GM18517 (cell line): ENCODE results near the gene BRINP1.

Experiments
- ATAC-seq: cut with Tn5 transposase; IDR thresholded peaks from one replicate; pipeline ENCODE4 v1.9.1; 2021; ENCODE audit warnings: mild to moderate bottlenecking, moderate library complexity; ENCODE audit not compliant: unreplicated experiment

BRINP1 gene, protein sequence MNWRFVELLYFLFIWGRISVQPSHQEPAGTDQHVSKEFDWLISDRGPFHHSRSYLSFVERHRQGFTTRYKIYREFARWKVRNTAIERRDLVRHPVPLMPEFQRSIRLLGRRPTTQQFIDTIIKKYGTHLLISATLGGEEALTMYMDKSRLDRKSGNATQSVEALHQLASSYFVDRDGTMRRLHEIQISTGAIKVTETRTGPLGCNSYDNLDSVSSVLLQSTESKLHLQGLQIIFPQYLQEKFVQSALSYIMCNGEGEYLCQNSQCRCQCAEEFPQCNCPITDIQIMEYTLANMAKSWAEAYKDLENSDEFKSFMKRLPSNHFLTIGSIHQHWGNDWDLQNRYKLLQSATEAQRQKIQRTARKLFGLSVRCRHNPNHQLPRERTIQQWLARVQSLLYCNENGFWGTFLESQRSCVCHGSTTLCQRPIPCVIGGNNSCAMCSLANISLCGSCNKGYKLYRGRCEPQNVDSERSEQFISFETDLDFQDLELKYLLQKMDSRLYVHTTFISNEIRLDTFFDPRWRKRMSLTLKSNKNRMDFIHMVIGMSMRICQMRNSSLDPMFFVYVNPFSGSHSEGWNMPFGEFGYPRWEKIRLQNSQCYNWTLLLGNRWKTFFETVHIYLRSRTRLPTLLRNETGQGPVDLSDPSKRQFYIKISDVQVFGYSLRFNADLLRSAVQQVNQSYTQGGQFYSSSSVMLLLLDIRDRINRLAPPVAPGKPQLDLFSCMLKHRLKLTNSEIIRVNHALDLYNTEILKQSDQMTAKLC

DNA sequence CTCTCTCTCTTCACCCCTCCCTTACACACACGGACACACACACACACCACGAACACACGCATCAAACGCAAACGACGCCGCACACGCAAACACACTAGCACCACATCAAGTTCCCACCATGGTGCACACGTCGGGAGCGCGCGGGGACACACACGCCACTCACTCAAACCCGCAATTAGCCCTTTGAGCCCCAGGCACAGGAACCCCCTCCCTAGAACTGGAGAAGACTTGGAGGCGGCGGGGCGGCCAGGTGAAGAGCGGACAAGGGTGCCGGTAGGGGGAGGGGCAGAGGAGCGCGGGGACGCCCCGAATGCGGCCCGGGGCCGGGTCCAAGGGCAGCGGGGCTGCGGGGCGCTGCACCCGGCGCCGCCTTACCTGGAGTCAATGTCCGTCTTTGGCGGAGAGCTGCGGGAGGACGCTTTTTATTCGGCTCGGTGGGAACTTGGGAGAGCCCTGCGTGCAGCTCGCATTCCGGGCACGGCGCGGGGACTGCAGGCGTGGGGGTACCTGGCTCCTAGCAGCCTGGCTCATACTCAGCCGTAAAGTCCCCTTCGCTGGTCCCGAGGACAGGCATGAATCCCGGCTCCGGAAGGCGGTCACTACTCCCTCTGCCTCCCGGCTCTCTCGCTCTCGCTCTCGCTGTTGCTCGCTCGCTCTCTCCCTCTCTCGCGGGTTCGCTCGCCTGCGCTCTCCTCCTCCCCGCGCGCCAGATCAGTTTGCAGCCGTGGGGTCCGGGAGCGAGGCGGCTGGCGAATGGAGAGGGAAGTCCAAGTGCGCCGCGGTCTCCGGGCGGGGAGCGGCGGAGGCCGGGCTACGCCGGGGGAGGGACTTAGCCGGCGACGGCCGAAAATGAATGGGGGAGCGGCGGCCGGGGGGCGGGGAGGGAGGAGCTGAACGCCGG is at the start of gene BRINP1:
BRINP1 (minus strand) TSS at position 755 of the 901 bp plus-strand sequence. CDS start 56,080 bp downstream, outside the sequence.
- no peak for ATAC-seq

DNA sequence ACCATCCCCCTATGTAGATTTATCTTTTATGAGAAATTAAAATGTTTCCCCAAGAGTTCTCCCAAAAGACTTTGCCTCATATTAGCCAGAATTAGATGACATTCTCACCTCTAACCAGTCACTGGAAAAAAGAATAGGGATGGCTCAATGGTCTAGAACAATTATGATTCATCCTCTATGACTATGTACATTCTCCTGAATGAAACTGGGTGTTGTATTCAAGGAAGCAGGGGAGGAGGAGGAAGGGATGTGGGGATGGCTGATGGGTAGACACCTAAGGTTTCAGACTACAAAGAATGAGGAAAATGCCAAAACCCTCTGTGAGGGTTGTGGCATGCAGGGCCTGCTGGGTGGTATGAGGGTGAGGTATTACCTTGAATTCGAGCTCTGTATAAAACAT is 49.5 kb upstream of the BRINP1 start:
- no peak for ATAC-seq

DNA sequence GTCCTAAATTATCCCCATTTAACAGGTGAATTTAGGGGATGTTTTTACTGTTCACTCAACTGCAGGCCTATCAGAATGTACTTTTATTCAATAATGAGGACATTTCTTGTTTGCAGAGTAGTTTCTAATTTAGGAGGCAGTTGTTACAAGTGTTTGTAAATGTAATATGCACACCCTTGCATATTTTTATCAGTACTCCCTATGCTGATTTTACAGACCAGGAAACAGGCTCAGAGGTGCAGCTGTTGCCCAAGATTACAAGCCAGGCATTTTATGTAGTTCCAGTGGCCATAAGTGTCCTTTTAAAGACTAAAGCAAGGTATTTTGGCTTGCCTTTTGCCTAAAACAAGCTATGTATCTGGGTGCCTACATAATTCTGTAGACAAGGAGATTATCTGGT is 47.6 kb upstream of the BRINP1 start:
- no peak for ATAC-seq

DNA sequence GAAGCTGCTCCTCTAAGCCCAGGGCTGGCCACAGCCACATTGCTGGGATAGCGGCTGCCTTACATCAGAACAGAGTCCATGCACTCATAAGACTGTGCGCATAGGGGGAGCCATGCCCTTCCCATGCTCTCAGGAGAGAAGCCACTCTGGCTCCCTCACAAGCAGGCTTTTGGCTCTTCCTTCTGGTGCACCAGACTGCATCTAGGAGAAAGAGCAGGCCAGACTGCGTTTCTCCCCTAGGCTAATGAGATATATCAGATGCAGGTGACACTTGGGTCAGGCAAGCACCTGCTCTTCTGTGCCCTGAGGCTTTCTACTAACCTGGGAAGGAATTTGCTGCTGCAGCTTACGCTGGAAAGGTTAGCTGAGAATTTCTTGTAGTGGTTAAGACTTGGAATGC is 43.2 kb upstream of the BRINP1 start:
- no peak for ATAC-seq

DNA sequence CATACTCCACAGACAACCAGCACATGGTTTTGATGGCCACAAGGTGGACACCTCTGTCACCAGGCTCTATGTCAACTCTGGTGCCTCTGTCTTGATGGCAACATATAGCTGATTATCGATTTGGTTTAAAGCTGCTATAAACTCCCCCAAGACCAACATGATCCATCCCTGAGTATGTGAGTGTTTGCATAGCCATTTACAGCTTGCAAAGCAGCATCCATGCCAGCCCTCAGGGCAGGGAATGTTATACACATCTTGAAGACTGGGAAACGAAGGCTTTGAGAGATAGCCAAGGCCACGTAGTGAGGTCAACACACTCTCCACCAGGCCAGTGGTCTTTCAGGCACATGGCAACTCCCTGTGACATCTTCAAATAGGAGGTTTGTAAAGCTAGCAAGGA is 40.3 kb upstream of the BRINP1 start:
- ATAC-seq: no peak

DNA sequence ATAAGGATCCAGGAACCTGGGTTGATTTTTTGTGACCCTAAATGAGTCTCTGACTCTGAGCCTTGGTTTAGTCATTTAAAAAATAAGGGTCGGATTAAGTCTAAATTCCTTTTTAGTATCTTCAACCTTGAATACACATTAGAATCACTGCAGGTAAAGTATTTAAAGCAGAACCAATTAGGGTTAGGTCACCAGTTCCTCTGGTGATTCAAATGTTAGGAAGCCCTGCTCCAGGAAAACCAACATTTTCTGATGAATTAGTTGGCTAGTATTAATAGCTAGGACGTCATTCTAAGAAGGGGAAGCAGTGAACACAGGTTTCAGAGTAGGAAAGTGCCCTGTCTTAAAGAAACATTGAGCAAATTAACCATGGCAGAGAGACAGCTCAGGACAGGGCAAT is 31.4 kb upstream of the BRINP1 start:
- ATAC-seq: no peak

DNA sequence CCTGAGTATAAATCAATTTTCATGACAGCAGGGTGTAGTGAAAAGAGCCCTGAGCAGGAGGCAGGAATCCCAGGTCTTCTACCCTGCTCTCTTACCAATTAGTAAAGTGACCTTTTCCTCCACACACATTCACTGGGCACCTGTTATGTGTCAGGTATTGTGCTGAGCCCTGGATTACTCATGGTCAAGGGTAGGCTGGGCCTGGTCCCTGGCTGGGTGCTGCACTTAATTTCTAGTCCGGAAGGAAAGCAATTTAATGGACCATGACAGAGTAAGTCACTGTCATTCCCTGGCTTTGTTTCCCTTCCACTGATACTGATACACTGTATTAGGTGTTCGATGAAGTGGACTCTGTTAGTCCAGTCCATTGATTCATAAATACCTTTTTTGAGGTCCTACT is 29.1 kb upstream of the BRINP1 start:
- ATAC-seq: no peak

DNA sequence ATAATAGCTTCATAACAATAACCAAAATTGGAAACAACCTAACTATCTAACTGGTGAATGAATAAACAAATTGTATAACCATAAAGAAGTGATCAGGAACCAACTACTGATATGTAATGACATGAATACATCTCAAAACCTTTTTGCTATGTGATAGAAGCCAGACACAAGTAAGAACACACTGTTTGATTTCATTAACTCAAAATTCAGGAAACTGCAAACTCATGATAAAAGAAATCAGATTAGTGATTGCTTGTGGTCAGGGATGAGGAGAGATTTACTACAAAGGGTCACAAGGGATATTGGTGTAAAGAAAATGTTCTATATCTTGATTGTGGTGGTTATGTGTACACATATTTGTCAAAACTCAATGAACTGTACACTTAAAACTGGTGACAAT is 22.6 kb upstream of the BRINP1 start:
- no peak for ATAC-seq

DNA sequence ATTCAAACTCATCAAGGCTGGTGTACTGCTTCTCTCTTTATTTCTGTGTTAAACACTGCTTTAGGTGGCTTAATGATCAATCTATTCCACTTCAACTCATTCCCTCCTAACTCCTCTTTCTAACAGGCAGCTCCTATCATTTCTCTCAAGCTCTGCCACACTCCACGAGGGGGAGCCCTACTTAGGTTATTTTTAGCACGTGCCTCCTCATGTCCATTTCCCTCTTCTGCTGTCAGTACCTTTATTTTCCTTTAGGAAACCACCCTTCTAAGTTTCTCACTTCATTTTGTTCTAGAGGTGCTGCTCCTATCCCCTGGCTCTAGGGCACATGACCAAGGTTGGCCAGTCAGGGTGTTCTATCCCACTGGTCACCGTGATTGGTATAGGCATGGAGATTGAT is 6.7 kb upstream of the BRINP1 start:
- ATAC-seq: no peak

DNA sequence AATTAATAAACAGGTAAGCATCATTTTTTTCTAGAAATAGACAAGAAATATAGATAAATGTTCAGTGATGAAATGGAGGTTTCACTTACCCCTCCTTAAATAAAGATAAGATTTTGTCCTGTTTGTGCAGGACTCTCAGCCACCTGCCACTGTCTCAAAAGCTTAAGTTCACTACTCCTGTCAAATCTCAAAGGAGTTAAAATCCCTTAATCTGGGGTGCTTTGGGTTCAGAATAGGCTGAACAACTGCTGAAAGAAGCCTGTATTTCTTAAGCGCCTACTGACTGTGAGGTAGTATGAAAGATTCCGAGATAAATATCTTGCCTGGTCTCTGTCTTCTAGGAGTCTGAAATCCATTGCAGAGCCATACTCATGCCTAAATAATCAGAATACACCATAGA is 3.7 kb upstream of the BRINP1 start:
- ATAC-seq: no peak

DNA sequence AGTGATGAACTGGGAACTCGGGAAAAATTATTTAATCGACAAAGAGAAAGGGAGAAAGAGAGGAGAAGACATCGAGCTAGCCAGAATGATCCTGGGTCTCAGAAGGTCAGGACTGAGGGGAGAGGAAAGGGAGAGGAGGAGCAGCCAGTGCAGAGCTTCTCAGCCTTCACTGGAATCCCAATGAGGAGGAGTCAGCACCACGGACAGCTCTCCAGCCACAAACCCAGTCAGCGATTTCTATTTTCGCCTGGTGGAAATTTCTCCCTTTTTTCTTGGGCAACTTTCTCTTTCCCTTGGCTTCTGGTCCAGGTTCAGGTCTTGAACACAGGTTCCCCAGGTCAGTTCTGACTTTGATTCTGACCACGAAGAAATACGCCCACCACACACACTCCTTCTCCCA is 1.6 kb upstream of the BRINP1 start:
- ATAC-seq: no peak

DNA sequence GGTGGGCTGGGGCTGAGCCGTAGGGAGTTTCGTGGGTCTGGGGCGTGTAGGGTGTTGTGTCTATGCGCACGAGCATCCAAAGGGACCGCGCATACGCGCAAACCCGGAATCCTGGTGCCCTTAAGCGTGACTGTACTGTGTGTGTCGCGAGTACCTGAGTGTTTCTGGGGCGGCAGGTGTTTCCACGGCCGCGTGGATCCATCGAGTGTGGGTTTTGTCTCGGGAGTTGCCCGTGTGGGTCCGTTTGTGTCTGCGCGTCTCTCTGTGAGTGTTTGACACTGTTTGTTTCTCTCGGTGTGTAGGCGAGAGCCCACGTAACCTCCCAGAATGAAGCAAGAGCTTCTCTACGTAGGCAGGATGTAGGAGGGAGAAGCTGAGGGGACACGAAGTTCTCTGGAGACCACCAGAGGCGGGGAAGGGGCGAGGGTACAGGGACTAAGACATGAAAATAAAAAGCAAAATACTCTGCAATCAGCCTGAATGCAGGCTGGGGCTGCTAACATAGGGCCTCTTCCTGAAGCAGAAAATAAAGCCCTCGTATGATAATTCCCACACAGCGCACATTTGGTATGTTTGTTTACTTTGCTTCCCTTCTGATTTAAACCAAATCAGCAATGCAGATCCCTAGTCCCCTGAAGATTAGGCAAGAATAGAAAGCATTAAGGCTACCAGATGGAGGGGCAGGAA is 588 bp upstream of the BRINP1 start:
- ATAC-seq: no peak

DNA sequence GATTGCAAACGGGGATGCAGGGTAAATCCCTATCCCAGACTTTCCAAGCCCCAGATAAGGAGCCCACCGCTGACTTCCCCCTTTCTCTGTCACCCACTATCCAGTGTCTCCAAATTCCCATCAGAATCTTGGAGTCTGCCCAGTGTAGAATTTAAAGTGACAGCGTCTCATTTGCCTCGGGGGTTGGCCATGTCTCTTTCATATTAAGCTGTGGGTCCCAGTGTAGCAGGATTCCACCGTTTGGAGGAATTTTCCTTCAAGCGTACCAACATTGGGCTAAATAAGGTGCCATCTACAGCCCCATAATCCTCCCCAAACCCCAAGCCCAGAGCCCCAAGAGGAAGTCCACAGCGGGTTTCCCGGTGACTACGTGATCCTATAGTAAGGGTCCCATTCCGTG is 1.1 kb downstream of the BRINP1 start:
- no peak for ATAC-seq

DNA sequence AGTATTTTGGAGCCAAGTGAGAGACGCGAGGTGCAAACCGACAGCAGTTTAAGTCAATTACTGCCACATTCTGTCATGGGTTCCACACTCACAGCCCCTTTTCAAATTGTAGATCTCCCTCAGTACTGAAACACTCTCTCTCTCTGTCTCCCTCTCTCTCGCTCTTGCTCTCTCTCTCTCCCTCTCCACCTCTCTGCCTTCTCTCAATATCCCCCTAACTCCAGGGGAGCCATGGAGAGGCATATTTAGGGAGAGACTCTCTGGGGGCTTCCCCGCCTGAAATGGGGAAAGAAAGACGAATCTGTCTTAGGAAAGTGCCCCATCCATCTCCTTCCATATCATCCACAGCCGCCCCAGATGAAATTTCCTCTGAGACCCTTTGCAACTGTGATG is 1.6 kb downstream of the BRINP1 start:
- ATAC-seq: no peak

DNA sequence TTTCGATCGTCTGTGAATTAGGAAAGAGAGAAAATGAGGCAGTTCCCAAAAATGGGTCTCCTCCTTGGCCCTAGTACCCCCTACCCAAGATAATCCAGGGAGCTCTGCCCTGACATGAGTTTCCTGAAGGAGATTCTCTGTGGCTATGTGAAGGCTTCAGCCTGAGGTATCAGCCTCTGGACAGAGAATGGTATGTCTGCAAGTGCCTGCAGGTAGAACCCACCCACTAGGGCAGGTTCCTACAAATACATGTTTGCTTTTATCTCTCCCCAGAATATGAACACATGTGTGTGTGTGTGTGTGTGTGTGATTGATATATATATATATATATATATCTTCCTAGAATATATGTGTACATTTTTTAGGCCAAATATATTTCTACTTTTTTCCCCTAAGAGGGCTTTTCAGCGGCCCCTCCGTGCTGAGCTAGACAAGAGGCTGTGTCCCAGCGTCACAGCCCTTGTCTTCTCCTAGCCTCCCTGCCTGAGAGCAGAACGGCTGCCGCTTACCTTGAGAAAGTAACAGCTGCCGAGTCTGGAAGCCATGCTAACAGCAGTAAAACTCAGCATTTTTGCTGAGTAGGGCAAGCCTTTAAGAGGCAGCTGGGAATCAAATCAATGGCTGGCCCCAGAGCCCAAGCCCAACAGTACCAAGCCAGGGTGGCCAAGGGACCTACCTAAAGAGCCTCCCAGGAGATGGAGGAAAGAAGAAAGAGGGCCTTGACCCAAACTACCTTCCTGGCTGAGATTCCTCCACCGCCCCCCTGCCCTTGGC is 2.1 kb downstream of the BRINP1 start:
- no peak for ATAC-seq

DNA sequence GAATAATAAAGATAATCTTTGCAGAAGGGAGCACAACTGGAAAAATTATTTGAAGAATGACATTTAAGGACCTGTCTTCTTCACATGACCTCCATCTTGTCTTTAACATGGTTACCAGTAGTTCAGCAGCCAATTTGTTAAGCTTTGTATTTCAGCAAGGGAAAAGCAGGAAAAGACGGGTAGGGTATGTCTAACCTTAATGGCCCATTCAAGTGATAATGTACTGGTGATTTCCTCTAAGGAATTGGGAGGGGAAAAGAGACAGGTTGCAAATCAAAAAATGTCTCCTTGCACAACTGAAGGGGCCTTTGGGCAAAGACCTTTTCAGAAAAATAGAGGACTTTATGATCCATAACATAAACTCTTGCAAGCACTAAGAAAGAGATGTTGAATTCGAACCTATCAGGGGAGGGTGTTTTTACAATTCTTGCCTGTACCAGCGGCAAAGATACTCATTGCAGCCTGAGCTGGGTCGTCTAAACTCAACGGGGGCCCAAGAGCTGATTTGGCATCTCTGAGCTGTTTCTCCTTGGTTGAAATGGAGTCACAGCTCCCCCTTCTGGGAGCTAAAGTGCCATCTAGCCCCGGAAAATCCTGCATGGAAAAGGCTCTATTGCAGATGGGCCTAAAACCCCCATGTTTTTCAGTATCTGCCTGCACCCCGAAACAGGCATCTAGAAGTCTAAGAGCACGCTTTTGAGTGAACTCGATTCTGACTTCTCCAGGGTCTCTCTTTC is 3.8 kb downstream of the BRINP1 start:
- no peak for ATAC-seq

DNA sequence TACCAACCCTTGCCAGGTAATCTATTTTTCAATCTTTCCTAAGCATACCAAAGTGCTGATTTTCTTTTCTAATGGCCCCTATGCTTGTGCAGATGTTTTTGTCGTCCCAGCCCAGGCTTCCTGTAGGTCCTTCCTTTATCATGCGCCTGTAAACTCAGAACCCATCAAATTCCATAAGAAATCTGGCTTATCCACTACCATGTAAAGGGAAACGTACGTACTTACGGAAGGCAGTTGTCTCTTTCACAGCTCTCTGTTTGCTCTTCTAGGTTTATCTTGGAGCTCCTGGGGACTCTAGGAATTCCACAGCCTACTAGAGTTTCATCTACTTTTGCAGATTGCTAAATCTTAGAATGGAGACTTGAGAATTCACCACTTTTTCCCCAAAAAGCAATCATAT is 9.0 kb downstream of the BRINP1 start:
- no peak for ATAC-seq

DNA sequence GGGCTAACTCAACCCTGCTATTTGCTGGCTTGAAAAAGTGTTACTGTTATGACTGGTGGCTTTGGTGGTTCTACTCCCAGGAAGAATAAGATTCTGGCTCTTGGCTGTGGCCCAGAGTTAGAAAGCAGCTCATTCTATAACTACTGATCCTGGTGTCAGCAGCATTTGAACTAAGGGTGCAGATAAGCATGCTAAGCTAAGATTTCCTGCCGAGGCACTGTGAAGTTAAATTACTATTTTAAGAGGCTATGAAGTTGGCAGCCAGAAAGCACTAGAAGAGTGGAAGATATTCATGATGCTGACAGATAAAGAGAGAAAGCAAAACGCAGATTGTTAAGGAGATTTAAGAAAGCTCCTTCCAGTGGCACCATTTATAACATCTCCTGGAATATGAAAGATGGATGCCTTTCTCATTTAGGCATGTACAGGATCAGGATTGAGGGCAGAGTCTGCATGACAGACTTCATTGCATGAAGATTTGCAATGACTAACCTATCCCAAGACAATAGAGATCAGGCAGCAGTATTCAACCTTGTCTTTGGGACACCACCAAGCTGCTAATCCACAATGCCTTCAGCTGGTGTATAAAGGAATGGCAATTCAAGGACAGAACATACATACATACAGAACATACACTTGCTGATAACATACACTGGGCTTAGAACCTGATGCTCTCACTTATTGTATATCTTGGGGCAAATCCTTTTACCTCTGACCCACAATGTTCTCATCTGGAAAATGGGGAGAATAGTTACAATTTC is 11.7 kb downstream of the BRINP1 start:
- no peak for ATAC-seq
